ENCODE data around the gene DZIP1L. TPM values are rescaled to one million over a fixed set of nuclear protein-coding genes. Genes with fewer than 3 reads are reported as not detected.

The DZIP1L gene
- total RNA-seq, 1 experiment from 2014 or later, result 15.3 TPM

GRCh38 chr3:138082085-138082991 lies 33.1 kb downstream of the DZIP1L start:
- Mint-ChIP-seq H3K4me3 (no peak overlapping the region), H3K36me3 (peaks cover 28% of the 10 kb centered on the region), H3K9me3 (no peaks in the 10 kb centered on the region), H3K27me3 (ENCODE audit: low read depth) (no peaks in the 10 kb centered on the region), H3K27ac (0 out of 2 replicates have a peak overlapping the region, but pooled peaks have one; percentile 39), H3K4me1 (0 out of 2 replicates have a peak, but pooled peaks cover 5% of the 10 kb centered on the region)
- ATAC-seq, result no peak
- CTCF ChIA-PET, result interaction anchor here (0.7 to 1.2 kb wide), 3 partner anchors 9 to 36 kb away, joined by 3 to 4 read pairs (median 3); partner anchors contain the start of gene DZIP1L
- POLR2A ChIA-PET, result interaction anchor here (0.6 kb wide), 1 partner anchor 43 kb away, joined by 4 read pairs; no protein-coding TSS in a partner anchor
- no peak for TF ChIP-seq NR3C1 (CRISPR knock-in tag; conservative IDR thresholded peaks at IDR 0.05; ENCODE audit: low read depth)
- TF ChIP-seq ESRRA (CRISPR knock-in tag; IDR thresholded peaks at IDR 0.05; ENCODE audit: borderline replicate concordance), result no peak
- DNase-seq (ENCODE audit: low spot score), result no peak

DNA sequence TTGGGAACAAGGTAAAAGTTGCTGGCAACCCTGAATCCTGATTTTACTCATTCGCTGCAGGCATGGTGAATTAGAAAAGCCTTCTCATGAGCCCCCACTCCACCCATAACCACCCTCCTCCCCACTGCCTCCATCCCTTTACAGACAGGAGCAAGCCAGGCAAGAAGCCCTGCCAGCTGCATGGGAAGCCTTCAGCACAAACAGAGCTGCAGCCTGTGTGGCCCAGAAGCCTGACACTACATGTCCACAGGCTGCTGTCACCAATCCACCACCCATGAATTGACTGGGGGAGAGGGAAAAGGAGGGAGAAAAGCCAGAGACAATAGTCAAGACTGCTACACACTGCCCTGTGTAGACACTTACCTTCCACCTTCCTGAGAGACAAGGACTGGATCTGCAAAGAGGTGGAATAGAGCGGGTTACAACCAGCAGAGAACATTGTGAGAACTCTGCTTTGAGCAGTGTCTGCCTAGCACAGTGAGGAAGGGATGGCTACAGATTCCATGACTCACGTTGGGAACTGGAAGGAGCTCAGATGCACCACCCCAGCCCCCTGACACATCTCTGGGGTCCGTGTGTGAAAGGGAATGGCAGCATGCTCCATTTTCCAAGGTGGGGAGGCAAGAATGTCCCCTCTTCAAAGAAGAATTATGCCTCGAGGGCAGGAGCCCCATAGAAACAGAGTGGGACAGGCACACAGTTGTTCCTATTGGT lies 33.9 kb downstream of the DZIP1L start:
- CTCF ChIA-PET, result interaction anchor here (1.2 to 2.8 kb wide), 3 partner anchors 8 to 37 kb away, joined by 4 to 13 read pairs (median 6); no protein-coding TSS in a partner anchor
- Mint-ChIP-seq H3K27me3 (ENCODE audit: low read depth) (no peaks in the 10 kb centered on the region), H3K27ac (no peak overlapping the region), H3K4me1 (0 out of 2 replicates have a peak, but pooled peaks cover 5% of the 10 kb centered on the region), H3K4me3 (no peak overlapping the region), H3K36me3 (peaks cover 27% of the 10 kb centered on the region), H3K9me3 (peaks cover under 1% of the 10 kb centered on the region)
- POLR2A ChIA-PET, result no interaction called here
- ATAC-seq (no peak), DNase-seq (ENCODE audit: low spot score) (no peak)
- TF ChIP-seq IRF1 (CRISPR knock-in tag; IDR thresholded peaks at IDR 0.05), result no peak
- TF ChIP-seq ZMAT4 (CRISPR knock-in tag; IDR thresholded peaks at IDR 0.05), result no peak
- no peak for TF ChIP-seq MAX (CRISPR knock-in tag; IDR thresholded peaks at IDR 0.05)
- no peak for TF ChIP-seq NR2C2 (CRISPR knock-in tag; IDR thresholded peaks at IDR 0.05)

GRCh38 chr3:138079901-138080300 lies 35.5 kb downstream of the DZIP1L start:
- Mint-ChIP-seq H3K27me3 (ENCODE audit: low read depth) (no peaks in the 10 kb centered on the region), H3K4me3 (no peak overlapping the region), H3K9me3 (peaks cover 8% of the 10 kb centered on the region), H3K27ac (no peak overlapping the region), H3K4me1 (0 out of 2 replicates have a peak, but pooled peaks cover 5% of the 10 kb centered on the region), H3K36me3 (peaks cover 36% of the 10 kb centered on the region)
- no peak for ATAC-seq
- ChIA-PET CTCF (interaction anchor here (2.5 to 2.8 kb wide), 2 partner anchors 22 to 39 kb away, joined by 6 to 13 read pairs; no protein-coding TSS in a partner anchor), POLR2A (no interaction called here)
- no peak for DNase-seq (ENCODE audit: low spot score)
- TF ChIP-seq SOX15 (CRISPR knock-in tag; IDR thresholded peaks at IDR 0.05) (no peak), ZNF425 (CRISPR knock-in tag; conservative IDR thresholded peaks at IDR 0.05) (no peak), ELF4 (CRISPR knock-in tag; IDR thresholded peaks at IDR 0.05; ENCODE audit: low read depth) (no peak), ZNF512 (CRISPR knock-in tag; IDR thresholded peaks at IDR 0.05; ENCODE audit: borderline replicate concordance) (no peak), GTF2I (CRISPR knock-in tag; conservative IDR thresholded peaks at IDR 0.05) (no peak), ZMAT4 (CRISPR knock-in tag; IDR thresholded peaks at IDR 0.05) (no peak)
- TF ChIP-seq, protein P1, sequence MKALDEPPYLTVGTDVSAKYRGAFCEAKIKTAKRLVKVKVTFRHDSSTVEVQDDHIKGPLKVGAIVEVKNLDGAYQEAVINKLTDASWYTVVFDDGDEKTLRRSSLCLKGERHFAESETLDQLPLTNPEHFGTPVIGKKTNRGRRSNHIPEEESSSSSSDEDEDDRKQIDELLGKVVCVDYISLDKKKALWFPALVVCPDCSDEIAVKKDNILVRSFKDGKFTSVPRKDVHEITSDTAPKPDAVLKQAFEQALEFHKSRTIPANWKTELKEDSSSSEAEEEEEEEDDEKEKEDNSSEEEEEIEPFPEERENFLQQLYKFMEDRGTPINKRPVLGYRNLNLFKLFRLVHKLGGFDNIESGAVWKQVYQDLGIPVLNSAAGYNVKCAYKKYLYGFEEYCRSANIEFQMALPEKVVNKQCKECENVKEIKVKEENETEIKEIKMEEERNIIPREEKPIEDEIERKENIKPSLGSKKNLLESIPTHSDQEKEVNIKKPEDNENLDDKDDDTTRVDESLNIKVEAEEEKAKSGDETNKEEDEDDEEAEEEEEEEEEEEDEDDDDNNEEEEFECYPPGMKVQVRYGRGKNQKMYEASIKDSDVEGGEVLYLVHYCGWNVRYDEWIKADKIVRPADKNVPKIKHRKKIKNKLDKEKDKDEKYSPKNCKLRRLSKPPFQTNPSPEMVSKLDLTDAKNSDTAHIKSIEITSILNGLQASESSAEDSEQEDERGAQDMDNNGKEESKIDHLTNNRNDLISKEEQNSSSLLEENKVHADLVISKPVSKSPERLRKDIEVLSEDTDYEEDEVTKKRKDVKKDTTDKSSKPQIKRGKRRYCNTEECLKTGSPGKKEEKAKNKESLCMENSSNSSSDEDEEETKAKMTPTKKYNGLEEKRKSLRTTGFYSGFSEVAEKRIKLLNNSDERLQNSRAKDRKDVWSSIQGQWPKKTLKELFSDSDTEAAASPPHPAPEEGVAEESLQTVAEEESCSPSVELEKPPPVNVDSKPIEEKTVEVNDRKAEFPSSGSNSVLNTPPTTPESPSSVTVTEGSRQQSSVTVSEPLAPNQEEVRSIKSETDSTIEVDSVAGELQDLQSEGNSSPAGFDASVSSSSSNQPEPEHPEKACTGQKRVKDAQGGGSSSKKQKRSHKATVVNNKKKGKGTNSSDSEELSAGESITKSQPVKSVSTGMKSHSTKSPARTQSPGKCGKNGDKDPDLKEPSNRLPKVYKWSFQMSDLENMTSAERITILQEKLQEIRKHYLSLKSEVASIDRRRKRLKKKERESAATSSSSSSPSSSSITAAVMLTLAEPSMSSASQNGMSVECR (CRISPR knock-in tag; IDR thresholded peaks at IDR 0.05; ENCODE audit: borderline replicate concordance), result no peak
